HepG2 (cell line): ENCODE measurements around the gene POLR2H. TPM values are rescaled to one million over a fixed set of nuclear protein-coding genes. Genes with fewer than 3 reads are reported as not detected.

Experiments
- AKAP8 ChIP-seq: sonication (generic); formaldehyde crosslinking; IDR thresholded peaks from 2 replicates; pipeline ENCODE4 v1.5.1; 2020; ENCODE audit warnings: mild to moderate bottlenecking, missing genetic modification reagents
- ATF1 ChIP-seq: IDR thresholded peaks from 2 replicates; pipeline ENCODE4 v1.6.1; 2016; ENCODE audit warnings: mild to moderate bottlenecking, control low read depth
- HES4 ChIP-seq: sonication (generic); formaldehyde crosslinking; IDR thresholded peaks from 2 replicates; pipeline ENCODE4 v1.9.0; 2021; ENCODE audit warnings: mild to moderate bottlenecking, missing genetic modification reagents, borderline replicate concordance
- HNRNPLL ChIP-seq: fragments of 200-400 bp; formaldehyde crosslinking; IDR thresholded peaks from 2 replicates; pipeline ENCODE4 v1.6.1; 2017; ENCODE audit warnings: mild to moderate bottlenecking, low read depth, low read length; ENCODE audit not compliant: poor library complexity, severe bottlenecking
- KLF6 ChIP-seq: IDR thresholded peaks from 2 replicates; pipeline ENCODE4 v1.8.0; 2016; ENCODE audit warnings: missing biosample characterization, missing genetic modification reagents
- MEF2D ChIP-seq: sonication (generic); formaldehyde crosslinking; IDR thresholded peaks from 2 replicates; pipeline ENCODE4 v1.5.1; 2020; ENCODE audit warnings: mild to moderate bottlenecking, missing genetic modification reagents
- NFKB2 ChIP-seq: sonication (generic); formaldehyde crosslinking; IDR thresholded peaks from 2 replicates; pipeline ENCODE4 v1.4.0; 2020; ENCODE audit warnings: missing genetic modification reagents, borderline replicate concordance
- RNF2 ChIP-seq: fragments of 450-650 bp; conservative IDR thresholded peaks from 2 replicates; pipeline ENCODE4 v1.6.1; 2016; ENCODE audit warnings: low read depth
- SOX13 ChIP-seq, 3 experiments: fragments of 450-650 bp in 1 of 3; sonication (generic) in 1 of 3; formaldehyde crosslinking in 1 of 3; IDR thresholded peaks in 2 of 3; conservative IDR thresholded peaks in 1 of 3; 2 replicates each; pipeline versions ENCODE4 v1.5.0 to v1.6.1; 2016 to 2020; ENCODE audit warnings: antibody characterized with exemption in 1 of 3, mild to moderate bottlenecking in 1 of 3, missing compliant biosample characterization in 1 of 3, missing genetic modification reagents in 1 of 3, moderate library complexity in 1 of 3
- U2AF2 ChIP-seq: fragments of 200-400 bp; formaldehyde crosslinking; IDR thresholded peaks from 2 replicates; pipeline ENCODE4 v1.6.1; 2017; ENCODE audit warnings: low read depth, mild to moderate bottlenecking, low read length
- ZFP82 ChIP-seq: sonication (generic); formaldehyde crosslinking; IDR thresholded peaks from 2 replicates; pipeline ENCODE4 v1.5.1; 2020; ENCODE audit warnings: mild to moderate bottlenecking, missing genetic modification reagents, borderline replicate concordance
- ZNF121 ChIP-seq: sonication (generic); formaldehyde crosslinking; IDR thresholded peaks from 2 replicates; pipeline ENCODE4 v1.5.0; 2020; ENCODE audit warnings: mild to moderate bottlenecking, missing genetic modification reagents
- ZNF264 ChIP-seq: sonication (generic); formaldehyde crosslinking; IDR thresholded peaks from 2 replicates; pipeline ENCODE4 v1.4.0; 2020; ENCODE audit warnings: missing genetic modification reagents
- ZNF337 ChIP-seq: sonication (generic); formaldehyde crosslinking; IDR thresholded peaks from 2 replicates; pipeline ENCODE4 v1.5.1; 2020; ENCODE audit warnings: missing genetic modification reagents, low read depth, mild to moderate bottlenecking, borderline replicate concordance
- ZNF432 ChIP-seq: sonication (generic); formaldehyde crosslinking; IDR thresholded peaks from 2 replicates; pipeline ENCODE4 v1.5.0; 2020; ENCODE audit warnings: missing genetic modification reagents, mild to moderate bottlenecking, borderline replicate concordance
- ZNF496 ChIP-seq: sonication (generic); formaldehyde crosslinking; IDR thresholded peaks from 2 replicates; pipeline ENCODE4 v1.8.1; 2023; ENCODE audit warnings: mild to moderate bottlenecking, moderate library complexity, missing genetic modification reagents; ENCODE audit not compliant: insufficient replicate concordance
- ZNF510 ChIP-seq: sonication (generic); formaldehyde crosslinking; IDR thresholded peaks from 2 replicates; pipeline ENCODE4 v1.4.0; 2020; ENCODE audit warnings: low read depth, mild to moderate bottlenecking, missing genetic modification reagents
- ZNF567 ChIP-seq: sonication (generic); formaldehyde crosslinking; IDR thresholded peaks from 2 replicates; pipeline ENCODE4 v1.8.1; 2023; ENCODE audit warnings: mild to moderate bottlenecking, missing genetic modification reagents, borderline replicate concordance
- ZZZ3 ChIP-seq: sonication (generic); formaldehyde crosslinking; IDR thresholded peaks from 2 replicates; pipeline ENCODE4 v1.4.0; 2020; ENCODE audit warnings: missing genetic modification reagents, mild to moderate bottlenecking, borderline replicate concordance
- polyA plus RNA-seq, 8 experiments: library from polyadenylated mRNA; depleted of rRNA in 3 of 8; stranded (reverse) in 7 of 8; unstranded in 1 of 8; fragments of >200 nt; fragmentation: Illumina TruSeq in 4 of 8; extraction: Trizol in 4 of 8; gene quantifications; 2 replicates each; pipeline versions ENCODE4 v1.2.1 to v1.2.3, GENCODE V29; 2011 to 2016; ENCODE audit warnings: low read depth in 4 of 8, missing spikeins in 1 of 8, mixed read lengths in 1 of 8; ENCODE audit not compliant: insufficient read depth in 1 of 8
- total RNA-seq, 5 experiments: library from RNA; depleted of rRNA; stranded (reverse); fragments of >200 nt; fragmentation: Illumina TruSeq; extraction: Trizol; gene quantifications; 2 replicates each; pipeline ENCODE4 v1.2.3, GENCODE V29; 2016; ENCODE audit warnings: low read depth in 1 of 5
- TF ChIP-seq, protein P1 (sequence below): sonication (generic); formaldehyde crosslinking; IDR thresholded peaks from 2 replicates; pipeline ENCODE4 v1.4.0; 2020; ENCODE audit warnings: missing genetic modification reagents
- TF ChIP-seq, protein P2 (sequence below): sonication (generic); formaldehyde crosslinking; IDR thresholded peaks from 2 replicates; pipeline ENCODE4 v1.8.0; 2022; ENCODE audit warnings: mild to moderate bottlenecking, missing genetic modification reagents; ENCODE audit not compliant: insufficient replicate concordance
- TF ChIP-seq, protein P3 (sequence below): sonication (generic); formaldehyde crosslinking; IDR thresholded peaks from 2 replicates; pipeline ENCODE4 v1.8.0; 2022; ENCODE audit warnings: missing genetic modification reagents, mild to moderate bottlenecking, borderline replicate concordance

Gene POLR2H
- total and polyA plus RNA-seq, 2 of the 13 experiments (the other 11 are each of a cell fraction or from before 2014, with no cell fraction given): 118 to 194 TPM

DNA sequence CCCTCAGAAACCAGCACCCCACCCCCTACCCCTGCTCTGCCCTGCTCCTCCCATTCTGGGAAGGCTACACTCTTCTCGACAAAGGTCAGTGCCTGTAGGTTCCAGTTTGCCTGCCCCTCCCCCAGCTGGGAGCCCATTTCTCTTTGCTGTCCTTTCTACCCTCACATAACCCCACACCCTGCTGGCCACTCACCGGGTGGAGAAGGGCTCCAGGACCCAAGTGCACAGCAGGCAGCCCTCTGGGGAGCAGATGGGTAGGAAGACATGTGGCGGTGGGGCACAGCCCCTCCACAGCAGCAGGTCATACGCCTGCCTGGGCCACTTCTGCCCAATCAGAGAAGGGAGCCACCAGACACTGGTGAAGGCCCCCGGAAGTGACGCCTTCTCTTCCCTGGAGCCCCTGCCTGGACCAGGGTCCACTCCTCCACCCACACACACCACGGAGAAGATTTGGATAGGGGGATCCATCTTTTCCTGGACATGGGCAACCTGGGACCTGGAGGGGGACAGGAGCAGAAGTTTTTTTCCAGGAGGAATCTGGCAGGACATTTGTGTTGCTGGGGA is 16.5 kb downstream of the POLR2H start, which contains the start of gene THPO (continued):
- TF ChIP-seq ZNF567 (CRISPR knock-in tag) (peak; percentile 35; the same call in 1 of the 2 replicates), AKAP8 (no peak), ZNF510 (CRISPR knock-in tag) (peak; percentile 72; the same call in 1 of the 2 replicates), ATF1 (peak; percentile 90), ZNF121 (no peak), HNRNPLL (peak; percentile 28), KLF6 (CRISPR knock-in tag) (no peak), U2AF2 (no peak), HES4 (no peak), RNF2 (0 out of 2 replicates have a peak, but pooled peaks have one; percentile 22), ZNF496 (CRISPR knock-in tag) (no peak), SOX13 (IDR thresholded peaks at IDR 0.05) (no peak), SOX13 (CRISPR knock-in tag; conservative IDR thresholded peaks at IDR 0.05 in 1 of 2, IDR thresholded peaks at IDR 0.05 in 1 of 2) (peak in 1 of 2 experiments; percentile 9; a peak in 1 of 4 replicates), ZNF432 (CRISPR knock-in tag) (no peak), MEF2D (CRISPR knock-in tag) (0 out of 2 replicates have a peak, but pooled peaks have one; percentile 15), ZFP82 (CRISPR knock-in tag) (no peak), NFKB2 (CRISPR knock-in tag) (peak; percentile 68; the same call in 1 of the 2 replicates), ZZZ3 (CRISPR knock-in tag) (peak; percentile 33; the same call in 1 of the 2 replicates), ZNF264 (CRISPR knock-in tag) (peak; percentile 33; the same call in 1 of the 2 replicates), ZNF337 (CRISPR knock-in tag) (no peak)
- TF ChIP-seq, protein P1, sequence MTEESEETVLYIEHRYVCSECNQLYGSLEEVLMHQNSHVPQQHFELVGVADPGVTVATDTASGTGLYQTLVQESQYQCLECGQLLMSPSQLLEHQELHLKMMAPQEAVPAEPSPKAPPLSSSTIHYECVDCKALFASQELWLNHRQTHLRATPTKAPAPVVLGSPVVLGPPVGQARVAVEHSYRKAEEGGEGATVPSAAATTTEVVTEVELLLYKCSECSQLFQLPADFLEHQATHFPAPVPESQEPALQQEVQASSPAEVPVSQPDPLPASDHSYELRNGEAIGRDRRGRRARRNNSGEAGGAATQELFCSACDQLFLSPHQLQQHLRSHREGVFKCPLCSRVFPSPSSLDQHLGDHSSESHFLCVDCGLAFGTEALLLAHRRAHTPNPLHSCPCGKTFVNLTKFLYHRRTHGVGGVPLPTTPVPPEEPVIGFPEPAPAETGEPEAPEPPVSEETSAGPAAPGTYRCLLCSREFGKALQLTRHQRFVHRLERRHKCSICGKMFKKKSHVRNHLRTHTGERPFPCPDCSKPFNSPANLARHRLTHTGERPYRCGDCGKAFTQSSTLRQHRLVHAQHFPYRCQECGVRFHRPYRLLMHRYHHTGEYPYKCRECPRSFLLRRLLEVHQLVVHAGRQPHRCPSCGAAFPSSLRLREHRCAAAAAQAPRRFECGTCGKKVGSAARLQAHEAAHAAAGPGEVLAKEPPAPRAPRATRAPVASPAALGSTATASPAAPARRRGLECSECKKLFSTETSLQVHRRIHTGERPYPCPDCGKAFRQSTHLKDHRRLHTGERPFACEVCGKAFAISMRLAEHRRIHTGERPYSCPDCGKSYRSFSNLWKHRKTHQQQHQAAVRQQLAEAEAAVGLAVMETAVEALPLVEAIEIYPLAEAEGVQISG (CRISPR knock-in tag): peak; percentile 80
- TF ChIP-seq, protein P2, sequence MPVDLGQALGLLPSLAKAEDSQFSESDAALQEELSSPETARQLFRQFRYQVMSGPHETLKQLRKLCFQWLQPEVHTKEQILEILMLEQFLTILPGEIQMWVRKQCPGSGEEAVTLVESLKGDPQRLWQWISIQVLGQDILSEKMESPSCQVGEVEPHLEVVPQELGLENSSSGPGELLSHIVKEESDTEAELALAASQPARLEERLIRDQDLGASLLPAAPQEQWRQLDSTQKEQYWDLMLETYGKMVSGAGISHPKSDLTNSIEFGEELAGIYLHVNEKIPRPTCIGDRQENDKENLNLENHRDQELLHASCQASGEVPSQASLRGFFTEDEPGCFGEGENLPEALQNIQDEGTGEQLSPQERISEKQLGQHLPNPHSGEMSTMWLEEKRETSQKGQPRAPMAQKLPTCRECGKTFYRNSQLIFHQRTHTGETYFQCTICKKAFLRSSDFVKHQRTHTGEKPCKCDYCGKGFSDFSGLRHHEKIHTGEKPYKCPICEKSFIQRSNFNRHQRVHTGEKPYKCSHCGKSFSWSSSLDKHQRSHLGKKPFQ (CRISPR knock-in tag): no peak
- TF ChIP-seq, protein P3, sequence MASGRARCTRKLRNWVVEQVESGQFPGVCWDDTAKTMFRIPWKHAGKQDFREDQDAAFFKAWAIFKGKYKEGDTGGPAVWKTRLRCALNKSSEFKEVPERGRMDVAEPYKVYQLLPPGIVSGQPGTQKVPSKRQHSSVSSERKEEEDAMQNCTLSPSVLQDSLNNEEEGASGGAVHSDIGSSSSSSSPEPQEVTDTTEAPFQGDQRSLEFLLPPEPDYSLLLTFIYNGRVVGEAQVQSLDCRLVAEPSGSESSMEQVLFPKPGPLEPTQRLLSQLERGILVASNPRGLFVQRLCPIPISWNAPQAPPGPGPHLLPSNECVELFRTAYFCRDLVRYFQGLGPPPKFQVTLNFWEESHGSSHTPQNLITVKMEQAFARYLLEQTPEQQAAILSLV (CRISPR knock-in tag): no peak
